GM18870 (cell line): ENCODE data around the gene MRFAP1.
A peak's percentile ranks its signal among the peaks of the same experiment; 100 is the strongest.
"Not testable (repeated sequence)": the region's sequence is repeated elsewhere in the genome, so short reads cannot be mapped to it uniquely, and the experiment has no call there.

Experiments used
- ATAC-seq: cut with Tn5 transposase; IDR thresholded peaks from one replicate; pipeline ENCODE4 v1.9.1; 2021; ENCODE audit warnings: moderate library complexity; ENCODE audit not compliant: unreplicated experiment

Gene MRFAP1

DNA sequence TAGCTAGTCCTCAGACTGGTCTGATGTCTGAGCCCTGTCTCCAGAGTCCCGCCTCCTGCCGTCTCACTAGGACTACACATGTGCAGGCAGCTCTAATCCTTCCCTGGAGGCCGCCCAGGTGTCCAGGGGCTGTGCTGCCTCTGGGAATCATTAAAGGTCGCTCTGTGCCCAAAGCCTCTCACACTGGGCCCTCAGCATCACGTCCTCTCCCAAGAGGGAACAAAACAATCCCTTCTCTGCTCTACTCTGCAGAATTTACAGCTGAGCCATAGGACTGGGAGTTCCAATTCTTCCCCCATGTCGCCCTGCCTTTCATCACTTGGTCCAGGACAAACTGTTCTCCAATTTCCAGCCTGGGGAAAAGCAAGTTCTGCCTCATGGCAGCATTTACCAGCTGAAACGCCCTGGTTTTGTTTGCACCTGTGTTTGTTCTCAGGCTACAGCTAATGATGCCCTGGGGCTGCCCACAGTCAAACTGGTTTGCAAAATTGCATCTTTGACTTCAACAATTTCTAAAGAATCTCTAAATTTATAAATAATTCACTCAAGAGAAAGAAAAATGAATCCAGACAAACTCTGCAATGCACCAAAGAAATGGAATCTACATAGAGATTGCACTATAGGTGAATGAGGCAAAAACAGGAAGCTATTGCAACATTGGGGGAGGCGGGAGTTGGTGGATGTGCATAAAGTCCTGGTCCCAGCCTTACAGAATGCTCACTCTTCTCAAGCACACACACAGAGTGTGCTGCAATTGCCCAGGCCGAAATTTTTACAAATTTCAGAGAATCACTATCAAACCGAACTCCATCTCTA lies 7.2 kb upstream of the MRFAP1 start:
- ATAC-seq = no peak

DNA sequence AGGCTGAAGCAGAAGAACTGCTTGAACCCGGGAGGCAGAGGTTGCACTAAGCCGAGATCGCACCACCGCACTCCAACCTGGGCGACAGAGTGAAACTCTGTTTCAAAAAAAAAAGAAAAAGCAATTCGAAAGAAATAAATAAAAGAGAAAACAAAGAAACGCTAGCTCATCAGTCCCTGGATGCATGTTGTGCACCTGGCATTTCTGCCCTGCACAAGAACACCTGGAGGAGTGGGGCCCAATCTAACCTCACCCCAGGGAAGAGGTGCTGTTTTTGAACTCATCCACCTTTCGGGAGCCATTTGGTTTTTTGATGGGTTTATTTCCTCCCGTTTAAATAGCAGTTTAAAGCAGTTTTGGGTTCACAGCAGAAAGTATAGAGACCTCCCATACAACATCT lies 5.7 kb upstream of the MRFAP1 start:
- ATAC-seq = no peak

DNA sequence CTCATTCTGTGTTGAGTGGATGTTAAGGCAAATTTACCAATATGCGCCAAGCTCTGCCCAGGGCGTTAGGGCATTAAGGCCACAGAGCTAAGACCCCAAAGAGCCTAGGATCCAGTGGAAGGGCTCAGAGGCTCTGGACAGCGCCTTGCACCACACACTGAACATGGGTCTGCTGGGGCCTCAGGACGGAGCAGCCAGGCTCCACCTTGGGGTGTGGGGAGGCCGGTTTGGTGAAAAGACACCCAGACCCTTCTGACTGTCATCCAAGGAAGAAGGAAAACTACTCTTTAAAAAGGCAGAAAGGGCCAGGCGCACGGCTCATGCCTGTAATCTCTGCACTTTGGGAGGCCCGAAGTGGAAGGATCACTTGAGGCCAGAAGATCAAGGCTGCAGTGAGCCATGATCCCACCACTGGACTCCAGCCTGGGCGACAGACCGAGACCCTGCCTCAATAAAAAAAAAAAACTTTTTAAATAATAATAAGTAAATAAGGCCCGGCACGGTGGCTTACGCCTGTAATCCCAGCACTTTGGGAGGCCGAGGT lies 1.3 kb upstream of the MRFAP1 start:
- ATAC-seq = no peak

DNA sequence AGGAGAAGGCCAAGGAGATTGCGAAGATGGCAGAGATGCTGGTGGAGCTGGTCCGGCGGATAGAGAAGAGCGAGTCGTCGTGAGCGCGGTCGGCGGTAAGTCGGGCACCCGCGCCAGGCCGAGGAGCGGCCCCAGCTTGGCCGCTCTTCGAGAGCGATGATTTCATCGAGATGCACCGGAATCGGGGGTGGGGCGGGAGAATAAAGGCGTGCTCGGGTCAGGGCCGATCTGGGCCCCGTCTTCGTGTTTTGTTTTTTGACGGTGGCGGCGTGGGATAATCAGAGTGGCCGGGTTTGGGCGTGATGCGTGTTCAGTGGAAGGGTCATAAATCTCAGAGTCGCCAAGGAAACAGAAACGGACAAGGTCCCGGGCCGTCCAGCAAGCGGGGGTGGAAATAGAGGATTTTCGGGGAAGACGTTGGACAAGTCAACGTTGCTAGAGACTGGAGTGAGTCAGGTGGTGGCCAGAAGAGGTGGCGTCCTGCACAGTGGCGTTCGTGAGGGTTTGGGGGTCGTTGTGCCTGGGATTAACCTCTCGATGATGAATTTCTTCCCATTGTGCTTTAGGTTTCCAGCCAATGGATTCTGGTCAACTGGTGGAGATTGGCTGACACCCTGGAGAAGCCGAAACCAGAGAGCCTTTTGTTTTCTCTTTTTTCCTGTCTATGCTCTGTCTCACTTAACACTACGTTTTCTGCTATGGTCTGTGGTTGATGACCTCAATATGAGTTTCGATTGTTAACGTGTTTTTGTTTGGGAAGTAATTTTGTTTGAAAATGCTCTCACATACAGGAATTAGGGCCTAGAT lies 882 bp downstream of the MRFAP1 start:
- peak; percentile 41 for ATAC-seq

DNA sequence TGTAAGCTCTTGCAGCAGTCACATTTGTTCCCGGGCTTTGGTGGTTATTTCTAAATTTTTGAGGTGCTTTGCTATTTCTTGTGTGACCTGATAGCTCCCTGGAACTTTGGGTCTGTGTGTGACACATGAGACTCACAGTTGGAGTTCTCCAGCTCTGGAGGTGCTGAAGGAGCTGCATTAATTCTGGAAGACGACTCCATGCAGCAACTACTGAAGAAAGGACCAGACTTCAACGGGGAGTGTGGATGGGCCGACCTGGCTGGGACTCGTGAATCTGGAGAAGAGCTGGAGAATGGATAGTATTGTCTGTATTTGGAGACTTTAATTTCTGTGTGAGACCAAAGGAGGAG lies 1.5 kb downstream of the MRFAP1 start:
- ATAC-seq = no peak

DNA sequence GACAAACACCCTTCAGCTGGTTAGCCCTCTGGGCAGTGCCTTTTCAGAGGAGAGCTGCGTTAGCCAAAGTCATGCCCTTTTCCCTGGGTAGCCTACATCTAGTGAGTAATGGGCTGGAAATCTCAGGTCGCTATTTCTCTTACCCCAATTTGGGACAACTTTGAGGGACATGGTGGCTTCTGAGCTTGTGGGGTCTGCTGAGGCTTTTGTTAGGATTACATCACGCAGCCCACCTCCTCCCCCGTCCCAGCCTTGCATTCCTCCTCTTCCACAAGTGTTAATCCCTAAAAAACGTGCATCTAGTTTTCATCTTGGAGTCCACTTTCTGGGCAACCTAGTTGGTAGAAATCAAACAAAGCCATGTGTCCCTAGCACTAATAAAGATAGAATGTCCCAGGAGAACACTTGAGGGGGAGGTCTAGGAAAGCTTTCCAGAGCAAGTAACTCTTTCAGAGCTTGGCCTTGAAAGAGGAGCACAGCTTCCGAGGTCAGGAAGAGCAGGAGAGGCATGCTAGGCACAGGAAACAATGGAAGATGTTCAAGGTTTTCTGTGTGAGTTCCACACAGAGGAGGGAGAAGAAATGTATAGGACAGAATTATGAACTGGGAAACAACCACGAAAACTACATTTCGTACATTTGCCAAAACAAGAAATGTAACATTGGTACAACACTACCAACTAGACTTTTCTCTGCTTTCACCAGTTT lies 2.8 kb downstream of the MRFAP1 start:
- no peak for ATAC-seq

DNA sequence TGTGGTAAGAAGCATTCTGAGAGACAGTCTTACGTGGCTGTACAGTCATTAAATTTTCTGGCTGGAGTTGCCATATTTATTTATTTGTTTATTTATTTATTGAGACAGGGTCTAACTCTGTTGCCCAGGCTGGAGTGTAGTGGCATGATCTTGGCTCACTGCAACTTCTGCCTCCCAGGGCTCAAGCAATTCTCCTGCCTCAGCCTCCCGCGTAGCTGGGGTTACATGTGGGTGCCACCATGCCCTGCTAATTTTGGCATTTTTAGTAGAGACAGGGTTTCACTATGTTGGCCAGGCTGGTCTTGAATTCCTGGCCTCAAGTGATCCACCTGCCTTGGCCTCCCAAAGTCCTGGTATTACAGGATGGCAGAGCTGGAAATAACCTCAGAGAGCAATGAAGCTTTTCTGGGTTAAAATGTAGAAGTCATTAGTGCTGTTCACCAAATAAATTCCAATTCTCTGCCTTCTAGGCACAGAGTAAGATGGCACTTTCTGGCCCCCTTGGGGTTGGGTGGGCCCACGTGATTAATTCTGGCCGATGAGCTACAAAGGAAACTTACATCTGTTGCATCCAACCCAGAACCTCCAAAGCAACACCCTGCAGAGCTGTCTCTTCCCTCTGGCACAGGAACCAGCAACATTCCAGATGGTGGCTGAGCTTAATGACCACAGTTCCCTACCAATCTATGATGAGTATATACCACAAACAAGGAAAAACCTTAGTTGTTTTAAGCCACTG lies 4.5 kb downstream of the MRFAP1 start:
- ATAC-seq = no peak

DNA sequence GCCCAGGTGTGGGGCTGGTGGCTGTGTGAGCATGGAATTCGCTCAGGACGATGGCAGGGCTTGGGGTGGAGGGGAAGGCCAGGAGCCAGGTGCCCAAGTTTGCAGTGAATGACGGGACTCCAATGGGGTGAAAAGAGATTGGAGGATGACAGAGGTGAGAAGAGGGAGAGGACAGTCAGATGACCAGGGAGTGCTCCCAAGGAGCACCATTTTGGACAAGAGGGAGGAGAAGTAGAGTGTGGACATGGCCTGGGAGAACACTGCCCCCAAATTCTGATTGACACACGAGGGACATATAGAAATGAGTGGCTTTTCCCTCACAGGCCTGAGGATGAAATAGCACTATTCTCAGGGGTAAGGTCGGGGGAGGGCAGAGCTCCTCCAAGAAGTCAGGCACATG lies 6.7 kb downstream of the MRFAP1 start:
- ATAC-seq = no peak

DNA sequence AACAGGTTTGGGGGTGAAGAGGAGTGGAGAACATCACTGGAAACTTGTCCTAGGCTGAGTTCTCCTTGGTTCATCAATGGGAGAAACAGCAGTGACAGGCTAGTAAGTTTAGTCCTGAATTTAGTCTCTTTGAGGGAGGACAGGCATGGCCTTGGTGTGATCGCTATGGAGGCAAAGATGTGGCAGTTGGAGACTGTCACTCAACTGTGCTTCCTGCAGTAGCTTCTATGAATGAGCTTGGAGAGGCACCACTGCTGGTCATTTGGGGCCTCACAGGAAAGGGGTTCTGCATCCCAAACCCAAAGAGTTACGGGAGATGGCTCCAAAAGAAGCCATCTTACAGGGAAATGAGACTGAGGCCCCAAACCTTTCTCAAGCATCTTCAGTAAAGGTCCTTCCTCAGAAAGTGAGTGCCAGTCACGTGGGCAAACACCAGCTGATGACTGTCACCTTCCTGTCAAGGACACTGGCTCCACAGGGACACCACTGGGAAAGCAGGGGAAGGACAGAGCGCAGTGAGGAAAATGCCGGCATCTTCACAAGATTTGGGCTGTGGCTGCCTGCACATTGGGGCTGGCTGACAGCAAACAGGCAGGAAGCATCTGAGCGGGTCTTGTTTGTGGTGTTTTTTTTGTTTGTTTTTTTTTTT lies 7.2 kb downstream of the MRFAP1 start:
- no peak for ATAC-seq

DNA sequence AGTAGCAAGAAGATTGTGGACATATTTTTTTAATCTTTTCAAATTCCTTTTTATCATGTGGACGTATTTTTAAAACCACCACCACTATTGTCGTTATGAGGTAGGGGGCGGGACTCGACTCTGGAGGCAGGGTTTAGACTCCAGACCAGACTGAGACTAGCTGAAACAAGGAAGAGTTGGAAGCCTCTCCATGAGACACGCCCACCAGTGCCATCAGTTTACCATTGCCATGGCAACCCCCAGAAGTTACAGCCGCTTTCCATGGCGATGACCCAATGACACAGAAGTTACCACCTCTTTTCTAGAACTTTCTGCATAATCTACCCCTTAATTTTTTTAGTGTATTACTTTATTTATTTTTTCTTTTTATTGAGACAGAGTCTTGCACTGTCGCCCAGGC lies 8.7 kb downstream of the MRFAP1 start:
- ATAC-seq = no peak

DNA sequence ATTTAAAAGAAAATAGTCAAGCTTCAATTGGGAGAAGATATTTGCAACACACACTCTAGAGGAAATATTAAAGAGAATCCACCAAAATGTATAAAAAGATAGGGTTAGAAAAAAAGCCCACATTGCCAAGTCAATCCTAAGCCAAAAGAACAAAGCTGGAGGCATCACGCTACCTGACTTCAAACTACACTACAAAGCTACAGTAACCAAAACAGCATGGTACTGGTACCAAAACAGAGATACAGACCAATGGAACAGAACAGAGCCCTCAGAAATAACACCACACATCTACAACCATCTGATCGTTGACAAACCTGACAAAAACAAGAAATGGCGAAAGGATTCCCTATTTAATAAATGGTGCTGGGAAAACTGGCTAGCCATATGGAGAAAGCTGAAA lies 13.7 kb downstream of the MRFAP1 start:
- ATAC-seq = not testable (repeated sequence)

DNA sequence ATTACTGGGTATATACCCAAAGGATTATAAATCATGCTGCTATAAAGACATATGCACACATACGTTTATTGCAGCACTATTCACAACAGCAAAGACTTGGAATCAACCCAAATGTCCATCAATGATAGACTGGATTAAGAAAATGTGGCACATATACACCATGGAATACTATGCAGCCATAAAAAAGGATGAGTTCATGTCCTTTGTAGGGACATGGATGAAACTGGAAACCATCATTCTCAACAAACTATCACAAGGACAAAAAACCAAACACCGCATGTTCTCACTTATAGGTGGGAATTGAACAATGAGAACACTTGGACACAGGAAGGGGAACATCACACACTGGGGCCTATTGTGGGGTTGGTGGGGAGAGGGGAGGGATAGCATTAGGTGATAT lies 14.8 kb downstream of the MRFAP1 start:
- not testable (repeated sequence) for ATAC-seq

DNA sequence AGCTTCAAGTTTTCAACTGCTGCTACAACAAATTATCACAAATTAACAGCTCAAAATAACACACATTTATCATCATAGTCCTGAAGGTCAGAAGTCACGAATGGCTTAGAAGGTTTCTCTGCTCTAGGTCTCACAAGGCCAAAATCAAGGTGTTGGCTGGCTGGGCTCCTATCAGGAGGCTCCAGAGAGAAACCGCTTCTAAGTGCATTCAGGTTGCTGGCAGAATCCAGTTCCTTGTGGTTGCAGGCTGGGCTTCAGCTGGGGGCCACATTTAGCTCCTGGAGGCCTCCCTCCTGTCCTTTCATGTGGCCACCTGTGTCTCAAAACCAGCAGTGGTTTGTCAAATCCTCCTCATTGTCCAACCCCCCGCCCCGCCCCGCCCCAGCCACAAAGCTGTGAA lies 15.4 kb downstream of the MRFAP1 start:
- no peak for ATAC-seq

DNA sequence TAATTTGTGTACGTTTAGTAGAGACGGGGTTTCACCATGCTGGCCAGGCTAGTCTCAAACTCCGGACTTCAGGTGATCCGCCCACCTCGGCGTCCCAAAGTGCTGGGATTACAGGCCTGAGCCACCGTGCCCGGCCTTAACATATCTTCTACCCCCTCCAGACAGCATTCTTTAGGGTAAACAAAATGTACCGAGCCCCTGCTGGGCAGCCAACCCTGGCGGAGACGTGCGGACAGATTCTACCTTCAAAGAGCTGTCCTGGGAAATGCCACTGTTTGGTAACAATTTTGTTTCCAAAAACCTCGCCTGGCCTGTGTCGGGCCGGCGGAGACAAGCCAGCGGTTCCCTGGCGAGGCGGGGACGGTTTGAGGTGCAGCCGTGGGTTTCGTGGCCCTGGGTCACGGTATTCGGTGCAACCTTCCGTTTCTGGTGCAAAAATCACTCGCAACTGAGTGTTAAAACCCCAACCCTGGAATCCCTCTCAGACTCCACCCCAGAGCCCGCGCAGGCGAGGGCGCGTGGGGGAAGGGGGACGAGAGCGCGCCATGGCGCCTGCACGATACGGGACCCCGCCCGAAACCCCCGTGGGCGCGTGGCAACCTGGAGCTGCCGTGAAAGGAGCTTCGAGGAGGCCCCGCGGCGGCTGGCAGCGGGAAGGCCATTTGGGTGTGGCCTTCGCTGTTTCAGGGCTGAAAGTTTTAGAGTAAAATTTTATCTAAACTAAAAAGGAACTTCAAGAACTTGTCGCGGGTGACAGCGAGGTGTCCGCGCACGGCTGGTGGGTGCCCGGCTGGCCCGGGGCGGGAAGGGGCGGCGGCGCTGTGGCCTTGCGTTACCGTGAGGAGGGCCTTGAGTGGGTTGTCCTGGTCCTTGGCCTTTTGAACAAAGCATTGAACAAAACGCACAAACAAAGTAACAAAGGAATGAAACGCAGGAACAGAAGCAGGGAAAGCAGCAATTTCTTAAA lies 17.0 kb downstream of the MRFAP1 start:
- no peak for ATAC-seq

DNA sequence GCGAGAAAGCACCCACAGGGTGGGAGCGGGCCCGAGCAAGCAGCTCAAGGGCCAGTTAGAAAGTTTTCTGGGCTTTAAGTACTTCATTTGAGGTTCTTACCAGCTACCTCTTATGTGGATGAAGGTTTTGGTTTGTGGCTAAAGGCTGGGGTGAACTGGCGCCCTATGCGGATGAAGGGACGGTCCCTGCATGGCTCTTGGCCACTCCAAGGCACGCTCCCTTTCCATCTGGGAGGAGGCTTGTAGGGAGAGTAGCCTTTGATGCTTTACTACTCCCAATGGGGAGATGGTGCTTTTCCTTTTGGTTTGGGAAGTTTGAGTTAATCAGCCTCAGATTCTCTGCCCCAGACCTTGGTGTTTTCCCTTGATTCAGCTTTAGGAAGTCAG lies 17.7 kb downstream of the MRFAP1 start:
- no peak for ATAC-seq

DNA sequence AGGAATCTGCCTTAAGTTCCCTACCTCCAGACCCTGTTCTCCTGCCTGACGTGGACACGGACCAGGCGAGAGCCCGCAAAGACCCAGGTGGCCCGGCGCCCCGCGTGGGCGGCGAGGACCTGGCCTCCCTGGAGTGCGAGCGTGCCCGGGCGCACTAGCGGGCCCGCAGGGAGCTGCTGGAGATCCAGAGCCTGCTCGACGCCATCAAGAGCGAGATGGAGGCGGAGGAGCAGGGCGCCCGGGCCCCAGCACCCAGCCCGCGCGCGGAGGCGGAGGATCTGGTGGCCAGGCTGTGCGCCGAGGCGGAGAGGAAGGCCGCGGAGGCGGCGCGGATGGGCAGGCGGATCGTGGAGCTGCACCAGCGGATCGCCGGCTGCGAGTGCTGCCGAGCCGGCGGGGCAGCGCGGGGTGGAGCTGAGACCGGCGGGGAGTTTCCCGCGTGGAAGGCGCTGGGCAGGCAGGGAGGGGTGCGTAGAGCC lies 18.2 kb downstream of the MRFAP1 start:
- ATAC-seq = no peak

DNA sequence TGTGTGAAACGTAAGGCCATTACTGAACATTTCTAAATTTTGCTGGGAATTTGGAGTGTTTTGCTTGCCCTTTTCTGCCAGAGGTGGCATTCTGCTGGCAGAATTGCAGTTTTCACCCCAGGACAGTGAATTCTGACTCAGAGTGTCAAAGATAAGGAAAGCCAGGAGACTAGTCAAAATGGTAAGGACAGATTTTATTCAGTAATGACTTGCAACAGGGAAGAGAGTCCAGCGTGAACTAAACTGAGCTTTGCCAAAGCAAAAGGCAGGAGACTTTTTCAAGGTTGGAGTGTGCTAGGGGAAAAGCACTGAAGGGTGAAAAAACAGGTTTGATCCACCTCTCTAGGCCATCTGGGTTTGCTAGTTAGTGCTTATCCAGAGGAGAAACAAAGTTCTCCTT lies 19.4 kb downstream of the MRFAP1 start:
- ATAC-seq = no peak

DNA sequence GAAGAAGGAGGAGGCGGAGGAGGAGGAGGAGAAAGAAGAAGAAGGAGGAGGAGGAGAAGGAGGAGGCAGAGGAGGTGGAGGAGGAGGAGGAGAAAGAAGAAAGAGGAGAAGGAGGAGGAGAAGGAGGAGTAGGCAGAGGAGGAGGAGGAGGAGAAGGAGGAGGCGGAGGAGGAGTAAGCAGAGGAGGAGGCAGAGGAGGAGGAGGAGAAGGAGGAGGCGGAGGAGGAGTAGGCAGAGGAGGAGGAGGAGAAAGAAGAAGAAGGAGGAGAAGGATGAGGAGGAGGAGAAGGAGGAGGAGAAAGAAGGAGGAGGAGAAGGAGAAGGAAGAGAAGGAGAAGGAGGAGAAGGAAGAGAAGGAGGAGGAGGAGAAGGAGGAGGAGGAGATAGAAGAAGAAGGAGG lies 19.9 kb downstream of the MRFAP1 start:
- no peak for ATAC-seq

DNA sequence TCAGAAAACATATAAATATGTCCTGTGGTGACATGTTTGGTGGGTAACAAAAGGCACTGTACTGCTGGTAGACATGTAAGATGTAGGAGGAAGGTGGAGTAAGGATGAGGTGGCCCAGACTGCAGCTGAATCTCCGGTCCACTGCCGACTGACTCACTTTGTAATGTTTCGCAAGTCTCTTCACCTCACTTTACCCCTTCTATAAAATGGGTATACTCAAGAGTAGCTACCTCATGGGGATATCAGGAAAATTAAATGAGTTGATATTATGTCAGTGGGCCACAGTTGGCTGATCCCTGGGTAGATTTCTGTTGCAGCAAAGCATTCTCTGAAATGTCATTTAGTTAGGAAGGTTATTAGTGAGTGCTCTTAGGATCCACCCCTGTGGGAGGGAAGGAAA lies 22.1 kb downstream of the MRFAP1 start:
- no peak for ATAC-seq
